GM23248 (cell line): ENCODE measurements around the gene TALDO1.
"Not testable (repeated sequence)": the region's sequence is repeated elsewhere in the genome, so short reads cannot be mapped to it uniquely, and the experiment has no call there.

Source experiments
- EZH2 ChIP-seq: fragments of 200-600 bp; sonication (generic); IDR thresholded peaks from 2 replicates; pipeline ENCODE4 v1.6.1; 2018; ENCODE audit warnings: antibody characterized with exemption, mild to moderate bottlenecking; ENCODE audit not compliant: insufficient read depth, poor library complexity, severe bottlenecking
- EZH2phosphoT487 ChIP-seq: fragments of 200-600 bp; sonication (generic); IDR thresholded peaks from 2 replicates; pipeline ENCODE4 v1.6.1; 2018; ENCODE audit warnings: antibody characterized with exemption, moderate library complexity, mild to moderate bottlenecking, low read depth; ENCODE audit not compliant: insufficient read depth

- TF ChIP-seq EZH2, EZH2phosphoT487: not testable (repeated sequence)
These were observed 12.7 kb upstream of the TALDO1 start for GRCh38 chr11:734541-734940.
